Tongue (tissue), 2 donors: Measurements from ENCODE around the gene CRCP. TPM values are rescaled to one million over a fixed set of nuclear protein-coding genes. Genes with fewer than 3 reads are reported as not detected.
A peak's percentile ranks its signal among the peaks of the same experiment; 100 is the strongest.
"Not testable (repeated sequence)": the region's sequence is repeated elsewhere in the genome, so short reads cannot be mapped to it uniquely, and the experiment has no call there.

Source experiments
- DNase-seq: peaks from one replicate; pipeline ENCODE4 v3.0.0-alpha.2; 2015
- total RNA-seq: library from RNA; depleted of rRNA; stranded (reverse); fragments of >200 nt; gene quantifications from one replicate; pipeline ENCODE4 v1.2.3, GENCODE V29; 2014

CRCP gene
- 26.3 TPM for total RNA-seq

- DNase-seq, result peak; percentile 90
These were observed at the start of gene CRCP for GRCh38 chr7:66114743-66115649. Gene CRCP (plus strand): TSS chr7:66114847. CDS start chr7:66114963, 116 bp downstream.

GRCh38 chr7:66069732-66070131 lies 44.9 kb upstream of the CRCP start:
- no peak for DNase-seq

GRCh38 chr7:66070222-66070621 lies 44.4 kb upstream of the CRCP start:
- no peak for DNase-seq

GRCh38 chr7:66072208-66072607 lies 42.4 kb upstream of the CRCP start:
- DNase-seq, result not testable (repeated sequence)

GRCh38 chr7:66075590-66076461 lies 38.8 kb upstream of the CRCP start, which contains the start of gene ASL:
Gene ASL (plus strand): TSS chr7:66075819. CDS start chr7:66076082, 263 bp downstream.
- peak; percentile 96 for DNase-seq

GRCh38 chr7:66076462-66077329 lies 38.0 kb upstream of the CRCP start:
- no peak for DNase-seq

GRCh38 chr7:66078067-66078466 lies 36.6 kb upstream of the CRCP start:
- no peak for DNase-seq

GRCh38 chr7:66082083-66082482 lies 32.6 kb upstream of the CRCP start:
- DNase-seq, result no peak

- no peak for DNase-seq
These were observed 31.7 kb upstream of the CRCP start for GRCh38 chr7:66082886-66083415.

GRCh38 chr7:66083677-66084076 lies 31.0 kb upstream of the CRCP start:
- no peak for DNase-seq

- no peak for DNase-seq
These were observed 25.5 kb upstream of the CRCP start for GRCh38 chr7:66088861-66089838.

GRCh38 chr7:66092654-66093053 lies 22.0 kb upstream of the CRCP start:
- DNase-seq, result no peak

GRCh38 chr7:66095010-66095409 lies 19.6 kb upstream of the CRCP start:
- no peak for DNase-seq

- no peak for DNase-seq
These were observed 15.5 kb upstream of the CRCP start for GRCh38 chr7:66099232-66099550.

GRCh38 chr7:66099551-66100407 lies 14.9 kb upstream of the CRCP start:
- peak; percentile 77 for DNase-seq

- no peak for DNase-seq
These were observed 14.1 kb upstream of the CRCP start for GRCh38 chr7:66100408-66101050.

GRCh38 chr7:66102168-66102567 lies 12.5 kb upstream of the CRCP start:
- DNase-seq, result not testable (repeated sequence)

GRCh38 chr7:66103994-66104393 lies 10.7 kb upstream of the CRCP start:
- not testable (repeated sequence) for DNase-seq

GRCh38 chr7:66105263-66105748 lies 9.3 kb upstream of the CRCP start:
- DNase-seq, result no peak
